ENCODE measurements around the gene AP5S1. TPM values are rescaled to one million over a fixed set of nuclear protein-coding genes. Genes with fewer than 3 reads are reported as not detected.

Gene AP5S1, protein sequence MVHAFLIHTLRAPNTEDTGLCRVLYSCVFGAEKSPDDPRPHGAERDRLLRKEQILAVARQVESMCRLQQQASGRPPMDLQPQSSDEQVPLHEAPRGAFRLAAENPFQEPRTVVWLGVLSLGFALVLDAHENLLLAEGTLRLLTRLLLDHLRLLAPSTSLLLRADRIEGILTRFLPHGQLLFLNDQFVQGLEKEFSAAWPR
- total RNA-seq: 9.3 and 12.8 TPM in 2 replicates
- long read RNA-seq, full-length matches to known transcripts: 2 of 2 reads
- long read RNA-seq, partial matches to known transcripts: 0 of 2 reads
- long read RNA-seq, other reads (novel, unspliced or antisense): 0 of 2 reads

DNA sequence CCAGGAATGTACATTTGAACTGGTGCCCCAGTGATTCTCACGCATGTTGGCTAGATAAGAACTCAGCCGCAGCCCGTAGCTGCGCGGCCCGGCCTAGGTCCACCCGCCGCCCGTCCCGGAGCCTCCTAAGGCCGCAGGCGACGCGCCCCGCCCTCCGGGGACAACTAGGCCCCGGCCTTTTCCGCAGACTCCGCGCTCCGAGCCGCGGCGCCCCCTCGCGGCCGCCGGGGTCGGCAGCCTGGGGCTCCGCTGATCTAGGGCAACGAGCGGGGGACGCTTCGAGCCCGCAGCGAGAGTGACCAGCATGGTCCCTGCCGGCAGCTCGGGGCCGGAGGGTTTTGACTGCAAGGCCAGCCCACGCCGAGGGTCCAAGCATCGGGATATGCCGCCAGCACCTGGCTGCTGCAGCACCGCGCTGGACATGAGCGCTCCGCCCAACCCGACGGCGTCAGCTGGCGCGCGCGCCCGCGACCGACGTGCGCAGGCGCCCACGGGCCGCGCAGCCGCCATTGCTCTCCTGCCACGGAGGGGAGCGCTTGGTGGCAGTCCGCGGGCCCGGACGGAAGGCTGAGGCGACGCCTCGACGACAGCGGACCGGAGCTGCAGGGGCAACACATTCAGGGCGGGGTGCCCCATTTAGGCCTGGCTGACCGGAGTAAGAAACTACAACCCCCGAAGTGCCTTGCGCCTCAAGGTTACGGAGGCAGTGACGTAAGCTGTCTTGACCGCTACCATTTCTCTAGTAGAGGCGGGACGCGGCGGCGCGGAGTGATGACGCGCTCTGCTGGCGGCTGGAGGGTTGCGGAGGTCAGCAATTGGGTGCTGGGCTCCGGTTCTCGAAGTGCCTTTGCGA lies at the start of gene AP5S1:
TSS of gene AP5S1 (plus strand) at position 500 of the 853 bp plus-strand sequence. CDS start 1,571 bp downstream, outside the sequence.
- TF ChIP-seq, protein P1, sequence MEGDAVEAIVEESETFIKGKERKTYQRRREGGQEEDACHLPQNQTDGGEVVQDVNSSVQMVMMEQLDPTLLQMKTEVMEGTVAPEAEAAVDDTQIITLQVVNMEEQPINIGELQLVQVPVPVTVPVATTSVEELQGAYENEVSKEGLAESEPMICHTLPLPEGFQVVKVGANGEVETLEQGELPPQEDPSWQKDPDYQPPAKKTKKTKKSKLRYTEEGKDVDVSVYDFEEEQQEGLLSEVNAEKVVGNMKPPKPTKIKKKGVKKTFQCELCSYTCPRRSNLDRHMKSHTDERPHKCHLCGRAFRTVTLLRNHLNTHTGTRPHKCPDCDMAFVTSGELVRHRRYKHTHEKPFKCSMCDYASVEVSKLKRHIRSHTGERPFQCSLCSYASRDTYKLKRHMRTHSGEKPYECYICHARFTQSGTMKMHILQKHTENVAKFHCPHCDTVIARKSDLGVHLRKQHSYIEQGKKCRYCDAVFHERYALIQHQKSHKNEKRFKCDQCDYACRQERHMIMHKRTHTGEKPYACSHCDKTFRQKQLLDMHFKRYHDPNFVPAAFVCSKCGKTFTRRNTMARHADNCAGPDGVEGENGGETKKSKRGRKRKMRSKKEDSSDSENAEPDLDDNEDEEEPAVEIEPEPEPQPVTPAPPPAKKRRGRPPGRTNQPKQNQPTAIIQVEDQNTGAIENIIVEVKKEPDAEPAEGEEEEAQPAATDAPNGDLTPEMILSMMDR (conservative IDR thresholded peaks at IDR 0.05): peak; percentile 99
- peak; percentile 94 for DNase-seq (ENCODE audit: low read depth, low spot score)
- Mint-ChIP-seq H3K27me3 (ENCODE audit: low read depth) (no peaks in the 10 kb centered on the region), H3K4me3 (peak within 1 kb of the TSS; percentile 97), H3K27ac (ENCODE audit: unreplicated experiment) (peak within 1 kb of the TSS; percentile 100), H3K36me3 (ENCODE audit: low read depth) (no peaks in the 10 kb centered on the region), H3K9me3 (no peaks in the 10 kb centered on the region), H3K4me1 (peaks cover 29% of the 10 kb centered on the region)

DNA sequence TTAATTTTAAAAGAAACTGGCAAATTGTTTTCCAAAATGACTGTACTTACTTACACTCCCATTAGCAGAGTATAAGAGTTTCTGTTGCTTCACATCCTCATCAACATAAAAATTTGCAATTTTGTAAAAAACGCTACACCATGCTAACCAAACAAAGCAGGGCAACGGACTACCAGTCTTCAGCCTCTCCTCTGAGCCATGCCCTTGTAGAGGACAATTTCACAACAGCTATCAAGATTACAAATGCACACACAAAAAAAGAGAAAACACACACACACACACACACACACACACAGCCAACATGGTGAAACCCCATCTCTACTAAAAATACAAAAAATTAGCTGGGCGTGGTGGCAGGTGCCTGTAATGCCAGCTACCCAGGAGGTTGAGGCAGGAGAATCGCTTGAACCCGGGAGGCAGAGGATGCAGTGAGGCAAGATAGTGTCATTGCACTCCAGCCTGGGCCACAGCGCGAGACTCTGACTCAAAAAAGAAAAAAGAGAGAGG lies 48.7 kb upstream of the AP5S1 start:
- peaks cover 22% of the 10 kb centered on the region for H3K27me3 Mint-ChIP-seq (ENCODE audit: low read depth)
- no peak overlapping the region for H3K4me3 Mint-ChIP-seq
- no peaks in the 10 kb centered on the region for H3K9me3 Mint-ChIP-seq

DNA sequence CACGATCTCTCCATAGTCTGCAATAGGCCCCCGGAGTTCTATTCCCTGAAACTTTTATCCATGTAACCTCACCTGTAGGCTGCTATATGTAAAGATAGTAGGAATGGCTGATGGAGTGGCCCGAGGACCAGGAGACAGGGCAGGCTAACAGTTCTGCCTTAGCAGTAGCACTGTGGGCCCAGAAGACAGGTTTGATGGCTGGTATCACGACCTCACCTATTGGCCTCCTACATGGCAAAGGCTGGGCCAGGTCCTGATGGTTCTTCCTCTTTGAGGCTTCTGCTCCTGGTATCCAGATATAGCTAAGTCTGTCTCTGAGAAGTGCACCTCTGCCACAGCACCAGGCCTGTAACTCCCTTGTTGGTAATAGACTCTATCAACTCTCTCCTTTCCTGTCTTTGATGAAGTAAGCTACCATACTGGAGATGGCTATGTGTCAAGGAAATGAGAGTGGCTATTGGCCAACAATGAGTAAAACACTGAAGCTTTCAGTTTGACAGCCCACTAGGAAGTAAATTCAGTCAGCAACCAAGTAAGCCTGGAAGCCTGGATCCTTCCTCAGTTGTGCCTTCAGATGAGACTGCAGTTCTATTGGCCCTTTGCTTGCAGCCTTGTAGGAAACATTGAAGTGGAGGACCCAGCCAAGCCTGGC lies 44.8 kb upstream of the AP5S1 start:
- Mint-ChIP-seq H3K27ac (ENCODE audit: unreplicated experiment) (no peak overlapping the region), H3K4me1 (peaks cover 3% of the 10 kb centered on the region), H3K36me3 (ENCODE audit: low read depth) (no peaks in the 10 kb centered on the region), H3K9me3 (no peaks in the 10 kb centered on the region), H3K27me3 (ENCODE audit: low read depth) (peaks cover 59% of the 10 kb centered on the region), H3K4me3 (peak overlapping the region; percentile 6)
- TF ChIP-seq, protein P1 (conservative IDR thresholded peaks at IDR 0.05): no peak
- no peak for DNase-seq (ENCODE audit: low read depth, low spot score)

More for the DNA sequence above, 48.7 kb upstream of the AP5S1 start:
- TF ChIP-seq, protein P1 (conservative IDR thresholded peaks at IDR 0.05): no peak
- no peaks in the 10 kb centered on the region for H3K36me3 Mint-ChIP-seq (ENCODE audit: low read depth)
- peaks cover 15% of the 10 kb centered on the region for H3K4me1 Mint-ChIP-seq
- no peak overlapping the region for H3K27ac Mint-ChIP-seq (ENCODE audit: unreplicated experiment)
- no peak for DNase-seq (ENCODE audit: low read depth, low spot score)

DNA sequence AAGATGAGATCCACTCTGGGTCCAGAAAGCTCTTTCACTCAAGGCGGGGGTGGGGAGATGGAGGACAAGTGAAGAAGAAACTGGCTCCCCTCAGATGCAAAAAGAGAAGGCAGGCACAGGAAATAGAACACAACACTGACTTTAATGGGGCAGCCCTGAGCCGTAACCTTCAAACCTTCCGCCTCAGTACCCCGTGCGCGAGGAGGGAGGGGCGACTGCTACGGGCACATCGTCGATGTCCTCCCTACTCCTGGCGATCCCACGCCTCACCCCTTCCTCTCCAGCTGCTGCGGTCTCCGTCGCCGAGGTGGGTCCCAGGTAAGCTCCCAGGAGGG lies 43.0 kb upstream of the AP5S1 start:
- Mint-ChIP-seq H3K36me3 (ENCODE audit: low read depth) (no peaks in the 10 kb centered on the region), H3K4me3 (peak overlapping the region; percentile 54), H3K27me3 (ENCODE audit: low read depth) (peaks cover 66% of the 10 kb centered on the region), H3K9me3 (no peaks in the 10 kb centered on the region), H3K27ac (ENCODE audit: unreplicated experiment) (no peak overlapping the region), H3K4me1 (peaks cover 16% of the 10 kb centered on the region)
- DNase-seq (ENCODE audit: low read depth, low spot score): no peak
- TF ChIP-seq, protein P1 (conservative IDR thresholded peaks at IDR 0.05): no peak

Measured in neural crest cell (in vitro differentiated cells).